ENCODE results near the gene TGFBR2.

GRCh38 chr3:30711151-30711550 is 104.8 kb downstream of the TGFBR2 start:
- TF ChIP-seq CTCF (IDR thresholded peaks at IDR 0.05 in 8 of 11, conservative IDR thresholded peaks at IDR 0.05 in 3 of 11) (no peak), POLR2AphosphoS5 (IDR thresholded peaks at IDR 0.05) (no peak)
